ENCODE measurements around the gene ENOX2.

ENOX2 gene

GRCh38 chrX:130695931-130696330 lies 207.1 kb downstream of the ENOX2 start:
- TF ChIP-seq, protein P1, sequence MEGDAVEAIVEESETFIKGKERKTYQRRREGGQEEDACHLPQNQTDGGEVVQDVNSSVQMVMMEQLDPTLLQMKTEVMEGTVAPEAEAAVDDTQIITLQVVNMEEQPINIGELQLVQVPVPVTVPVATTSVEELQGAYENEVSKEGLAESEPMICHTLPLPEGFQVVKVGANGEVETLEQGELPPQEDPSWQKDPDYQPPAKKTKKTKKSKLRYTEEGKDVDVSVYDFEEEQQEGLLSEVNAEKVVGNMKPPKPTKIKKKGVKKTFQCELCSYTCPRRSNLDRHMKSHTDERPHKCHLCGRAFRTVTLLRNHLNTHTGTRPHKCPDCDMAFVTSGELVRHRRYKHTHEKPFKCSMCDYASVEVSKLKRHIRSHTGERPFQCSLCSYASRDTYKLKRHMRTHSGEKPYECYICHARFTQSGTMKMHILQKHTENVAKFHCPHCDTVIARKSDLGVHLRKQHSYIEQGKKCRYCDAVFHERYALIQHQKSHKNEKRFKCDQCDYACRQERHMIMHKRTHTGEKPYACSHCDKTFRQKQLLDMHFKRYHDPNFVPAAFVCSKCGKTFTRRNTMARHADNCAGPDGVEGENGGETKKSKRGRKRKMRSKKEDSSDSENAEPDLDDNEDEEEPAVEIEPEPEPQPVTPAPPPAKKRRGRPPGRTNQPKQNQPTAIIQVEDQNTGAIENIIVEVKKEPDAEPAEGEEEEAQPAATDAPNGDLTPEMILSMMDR (IDR thresholded peaks at IDR 0.05) = no peak
- Histone ChIP-seq H3K27ac (no peak overlapping the region), H3K4me3 (no peak overlapping the region)
- DNase-seq (ENCODE audit: low spot score) = no peak

DNA sequence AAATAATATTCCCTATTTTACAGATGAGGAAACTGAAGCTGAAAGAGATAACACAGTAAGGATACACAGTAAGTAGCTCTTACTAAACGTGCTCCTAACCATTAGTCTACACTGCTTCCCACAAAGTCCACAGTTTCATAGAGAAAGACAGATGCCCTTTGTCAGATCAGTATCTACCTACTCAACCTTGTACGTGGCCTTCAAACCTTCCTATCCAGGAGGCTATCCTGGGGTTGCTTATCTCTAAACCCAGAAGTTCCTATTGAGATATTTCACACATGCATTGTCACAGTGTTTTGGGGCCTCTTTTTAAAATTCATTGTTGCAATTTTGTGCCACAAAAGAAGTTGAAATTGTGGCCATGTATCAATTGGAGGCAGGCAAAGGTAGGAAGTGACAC lies 208.0 kb downstream of the ENOX2 start:
- Histone ChIP-seq H3K27ac (no peak overlapping the region), H3K4me3 (no peak overlapping the region)
- DNase-seq (ENCODE audit: low spot score) = no peak
- TF ChIP-seq, protein P1 (IDR thresholded peaks at IDR 0.05) = no peak

DNA sequence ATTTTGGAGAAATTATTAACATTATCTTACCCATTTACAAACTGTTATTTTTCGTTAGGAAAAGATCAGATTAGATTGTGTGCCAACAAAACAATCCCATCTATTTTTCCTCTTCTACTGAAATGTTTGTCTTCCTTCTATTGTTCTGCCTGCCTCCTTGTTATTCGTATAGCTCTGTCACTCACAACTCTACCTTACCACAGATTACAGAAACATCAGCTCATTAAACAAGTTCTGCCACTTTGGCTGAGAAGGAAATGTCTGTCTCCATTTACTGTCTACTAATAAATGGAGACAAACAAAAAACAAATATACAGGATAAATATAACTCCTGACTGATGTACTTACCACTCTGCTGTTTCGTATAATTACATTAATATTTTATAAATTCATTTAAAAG lies 211.4 kb downstream of the ENOX2 start:
- DNase-seq (ENCODE audit: low spot score) = no peak
- no peak overlapping the region for H3K27ac ChIP-seq
- no peak overlapping the region for H3K4me3 ChIP-seq
- TF ChIP-seq, protein P1 (IDR thresholded peaks at IDR 0.05) = no peak

DNA sequence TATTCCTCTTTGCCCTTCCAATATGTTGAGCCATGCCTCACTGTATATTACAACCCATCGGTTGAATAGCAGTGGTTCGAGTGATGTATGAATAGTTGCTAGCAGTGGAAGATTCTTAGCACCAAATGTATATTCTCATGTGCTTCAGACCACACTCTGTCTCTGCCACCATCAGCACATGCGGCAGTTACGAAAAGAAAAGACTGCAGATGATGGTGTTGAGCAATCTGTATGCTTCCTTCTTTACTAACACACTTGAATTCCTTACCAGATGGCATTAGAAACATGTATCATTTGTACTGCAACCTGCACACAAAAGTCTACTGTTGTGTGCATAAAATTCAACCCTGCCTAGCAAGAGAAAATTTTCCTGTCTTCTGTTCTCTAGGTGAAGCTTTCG lies 214.6 kb downstream of the ENOX2 start:
- no peak overlapping the region for H3K4me3 ChIP-seq
- TF ChIP-seq, protein P1 (IDR thresholded peaks at IDR 0.05) = no peak
- H3K27ac ChIP-seq = no peak overlapping the region
- DNase-seq (ENCODE audit: low spot score) = no peak

DNA sequence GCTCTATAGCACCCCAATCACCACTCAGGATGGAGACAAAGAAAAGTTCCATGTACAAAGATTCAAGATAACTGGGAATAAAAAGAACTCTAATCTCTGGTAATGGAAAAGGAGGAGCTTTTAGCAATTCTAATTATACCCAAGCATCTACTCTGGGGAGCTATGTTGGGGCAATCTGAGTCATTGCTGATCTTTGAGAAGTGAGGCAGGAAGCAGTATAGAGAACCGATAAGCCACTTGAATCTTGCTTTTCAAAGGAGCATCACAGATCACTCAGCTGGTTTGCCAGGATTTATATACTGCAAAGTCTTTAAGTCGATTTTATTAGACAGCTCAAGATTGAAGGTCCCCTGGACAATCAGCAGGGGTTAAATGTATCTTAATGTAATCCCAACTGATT lies 220.0 kb downstream of the ENOX2 start:
- H3K4me3 ChIP-seq = no peak overlapping the region
- no peak for DNase-seq (ENCODE audit: low spot score)
- H3K27ac ChIP-seq = peak overlapping the region; percentile 21 to 79
- TF ChIP-seq, protein P1 (IDR thresholded peaks at IDR 0.05) = no peak

DNA sequence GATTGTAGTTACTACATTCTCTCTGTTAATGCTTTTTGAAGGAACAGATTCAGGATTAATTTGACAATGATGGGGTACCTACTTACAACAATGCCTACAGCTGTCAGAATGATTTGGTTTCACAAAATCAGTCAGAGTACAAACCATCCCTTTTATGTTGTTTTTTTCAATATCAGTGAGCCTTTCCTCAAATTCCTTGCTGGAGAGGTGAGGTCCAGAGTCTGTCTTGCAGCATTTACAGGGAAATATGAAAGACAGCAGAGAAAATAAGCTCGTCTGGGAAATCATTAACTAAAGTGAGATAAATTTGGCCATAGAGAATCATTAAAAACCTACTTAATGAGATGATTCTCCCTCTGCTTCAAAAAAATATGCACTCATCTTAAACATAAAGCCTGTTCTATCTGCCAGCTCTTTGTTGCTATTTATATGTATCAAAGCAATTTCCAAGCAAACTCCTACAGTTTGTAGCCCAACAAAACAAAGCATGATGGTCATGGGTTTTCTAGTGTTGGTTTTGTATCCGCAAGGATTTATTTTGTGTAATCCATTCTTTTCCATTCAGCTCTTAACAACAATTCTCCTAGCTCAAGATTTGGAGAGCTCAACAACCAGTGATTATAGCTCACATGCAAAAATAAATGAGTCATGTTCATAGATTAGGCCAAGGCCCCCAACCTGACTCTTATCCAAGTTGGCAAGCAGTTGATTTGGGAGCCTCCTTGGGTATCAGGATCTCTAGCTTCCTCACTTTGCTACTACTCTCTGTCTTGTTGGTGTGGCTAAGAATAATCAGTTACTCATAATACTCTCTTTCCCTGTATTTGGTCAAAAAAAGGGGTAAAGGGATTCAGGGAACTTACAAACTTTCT lies 222.6 kb downstream of the ENOX2 start:
- Histone ChIP-seq H3K27ac (peak overlapping the region; percentile 24 to 67), H3K4me3 (no peak overlapping the region)
- no peak for DNase-seq (ENCODE audit: low spot score)
- TF ChIP-seq, protein P1 (IDR thresholded peaks at IDR 0.05) = no peak

DNA sequence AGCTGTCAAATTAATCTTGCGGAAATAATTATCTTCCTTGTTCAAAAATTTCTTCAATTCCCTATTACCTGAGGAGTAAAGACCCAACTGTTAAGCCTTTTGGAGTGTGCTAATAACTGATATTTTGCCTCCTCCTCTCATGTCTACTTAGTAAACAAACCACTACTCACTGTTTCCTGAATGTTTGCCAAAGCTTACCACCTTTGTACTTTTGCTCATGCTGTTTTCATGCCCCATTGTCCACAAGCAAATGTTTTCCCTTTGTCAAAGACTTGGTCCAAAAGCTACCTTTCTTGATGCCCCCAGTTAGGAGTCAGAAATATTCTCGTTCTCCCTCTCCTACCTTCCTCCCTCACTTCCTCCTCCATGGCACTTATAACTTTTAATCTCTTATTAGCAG lies 226.1 kb downstream of the ENOX2 start:
- no peak overlapping the region for H3K27ac ChIP-seq
- TF ChIP-seq, protein P1 (IDR thresholded peaks at IDR 0.05) = no peak
- no peak for DNase-seq (ENCODE audit: low spot score)
- no peak overlapping the region for H3K4me3 ChIP-seq
